ENCODE data around the gene UBL4A. TPM values are rescaled to one million over a fixed set of nuclear protein-coding genes. Genes with fewer than 3 reads are reported as not detected.

UBL4A gene
- total RNA-seq, 1 donor = 31.5 TPM

- H3K36me3 ChIP-seq (ENCODE audit: insufficient read depth, low read length) = peaks cover 32% of the 10 kb centered on the region
- H3K27me3 ChIP-seq (ENCODE audit: insufficient read depth, low read length) = no peaks in the 10 kb centered on the region
- no peak for TF ChIP-seq CTCF (IDR thresholded peaks at IDR 0.05; ENCODE audit: extremely low read depth, low read depth, low read length)
- peaks cover 31% of the 10 kb centered on the region for H4K20me1 ChIP-seq (ENCODE audit: insufficient read depth, low read length)
- no peak overlapping the region for H3K27ac ChIP-seq (ENCODE audit: low read depth, low read length)
- H3K4me1 ChIP-seq (ENCODE audit: insufficient read depth, low read length) = no peaks in the 10 kb centered on the region
- H3K4me2 ChIP-seq (ENCODE audit: insufficient read depth, low read length) = no peak overlapping the region
- peaks cover 33% of the 10 kb centered on the region for H3K79me2 ChIP-seq (ENCODE audit: insufficient read depth, low read length)
- no peaks in the 10 kb centered on the region for H3K9me3 ChIP-seq (ENCODE audit: low read depth, low read length)
- H3K4me3 ChIP-seq (ENCODE audit: insufficient read depth, low read length) = no peak overlapping the region
- H2AFZ ChIP-seq (ENCODE audit: low read length) = no peak overlapping the region
- no peak for DNase-seq (ENCODE audit: insufficient read length, low spot score, missing footprints)
Measured at GRCh38 chrX:154465601-154466000, 20.8 kb downstream of the UBL4A start.

- Histone ChIP-seq H3K79me2 (ENCODE audit: insufficient read depth, low read length) (peaks cover 41% of the 10 kb centered on the region), H3K4me1 (ENCODE audit: insufficient read depth, low read length) (no peaks in the 10 kb centered on the region), H3K9me3 (ENCODE audit: low read depth, low read length) (no peaks in the 10 kb centered on the region), H3K4me2 (ENCODE audit: insufficient read depth, low read length) (no peak overlapping the region), H3K4me3 (ENCODE audit: insufficient read depth, low read length) (no peak overlapping the region), H3K27ac (ENCODE audit: low read depth, low read length) (no peak overlapping the region), H2AFZ (ENCODE audit: low read length) (no peak overlapping the region), H4K20me1 (ENCODE audit: insufficient read depth, low read length) (peaks cover 36% of the 10 kb centered on the region), H3K27me3 (ENCODE audit: insufficient read depth, low read length) (no peaks in the 10 kb centered on the region), H3K36me3 (ENCODE audit: insufficient read depth, low read length) (peaks cover 30% of the 10 kb centered on the region)
- no peak for TF ChIP-seq CTCF (IDR thresholded peaks at IDR 0.05; ENCODE audit: extremely low read depth, low read depth, low read length)
- no peak for DNase-seq (ENCODE audit: insufficient read length, low spot score, missing footprints)
Measured at GRCh38 chrX:154464806-154465365, 21.5 kb downstream of the UBL4A start.

- Histone ChIP-seq H4K20me1 (ENCODE audit: insufficient read depth, low read length) (peaks cover 38% of the 10 kb centered on the region), H3K4me3 (ENCODE audit: insufficient read depth, low read length) (no peak overlapping the region), H3K4me1 (ENCODE audit: insufficient read depth, low read length) (peaks cover 4% of the 10 kb centered on the region), H3K27me3 (ENCODE audit: insufficient read depth, low read length) (no peaks in the 10 kb centered on the region), H2AFZ (ENCODE audit: low read length) (no peak overlapping the region), H3K4me2 (ENCODE audit: insufficient read depth, low read length) (no peak overlapping the region), H3K79me2 (ENCODE audit: insufficient read depth, low read length) (peaks cover 51% of the 10 kb centered on the region), H3K36me3 (ENCODE audit: insufficient read depth, low read length) (peaks cover 30% of the 10 kb centered on the region), H3K27ac (ENCODE audit: low read depth, low read length) (no peak overlapping the region), H3K9me3 (ENCODE audit: low read depth, low read length) (no peaks in the 10 kb centered on the region)
- TF ChIP-seq CTCF (IDR thresholded peaks at IDR 0.05; ENCODE audit: extremely low read depth, low read depth, low read length) = no peak
- no peak for DNase-seq (ENCODE audit: insufficient read length, low spot score, missing footprints)
Measured at GRCh38 chrX:154463611-154464220, 22.7 kb downstream of the UBL4A start.

GRCh38 chrX:154462396-154462795, 24.0 kb downstream of the UBL4A start:
- Histone ChIP-seq H3K4me1 (ENCODE audit: insufficient read depth, low read length) (peaks cover 4% of the 10 kb centered on the region), H4K20me1 (ENCODE audit: insufficient read depth, low read length) (peaks cover 38% of the 10 kb centered on the region), H3K4me3 (ENCODE audit: insufficient read depth, low read length) (no peak overlapping the region), H3K4me2 (ENCODE audit: insufficient read depth, low read length) (no peak overlapping the region), H3K79me2 (ENCODE audit: insufficient read depth, low read length) (peaks cover 57% of the 10 kb centered on the region), H2AFZ (ENCODE audit: low read length) (no peak overlapping the region), H3K27ac (ENCODE audit: low read depth, low read length) (no peak overlapping the region), H3K27me3 (ENCODE audit: insufficient read depth, low read length) (no peaks in the 10 kb centered on the region), H3K9me3 (ENCODE audit: low read depth, low read length) (no peaks in the 10 kb centered on the region), H3K36me3 (ENCODE audit: insufficient read depth, low read length) (peaks cover 30% of the 10 kb centered on the region)
- TF ChIP-seq CTCF (IDR thresholded peaks at IDR 0.05; ENCODE audit: extremely low read depth, low read depth, low read length) = no peak
- DNase-seq (ENCODE audit: insufficient read length, low spot score, missing footprints) = no peak
